ENCODE data around the gene PLCL1.

The PLCL1 gene

GRCh38 chr2:197875763-197876162 is 71.4 kb downstream of the PLCL1 start:
- Histone ChIP-seq H3K4me1 (ENCODE audit: control insufficient read depth in 1 of 2, insufficient read depth in 2 of 2, low read length in 2 of 2) (peaks cover 0 to 9% of the 10 kb centered on the region in 2 donors), H3K36me3 (ENCODE audit: control insufficient read depth in 1 of 2, insufficient read depth in 2 of 2, low read length in 2 of 2) (no peaks in the 10 kb centered on the region), H3K4me3 (ENCODE audit: low read depth in 1 of 2, low read length in 2 of 2) (no peak overlapping the region), H3K9me3 (ENCODE audit: control insufficient read depth in 1 of 2, low read length in 2 of 2) (no peaks in the 10 kb centered on the region), H3K27me3 (ENCODE audit: low read depth, low read length) (no peaks in the 10 kb centered on the region), H3K27ac (ENCODE audit: low read length) (no peak overlapping the region)

- Histone ChIP-seq H3K27ac (ENCODE audit: low read length) (no peak overlapping the region), H3K36me3 (ENCODE audit: control insufficient read depth in 1 of 2, insufficient read depth in 2 of 2, low read length in 2 of 2) (no peaks in the 10 kb centered on the region), H3K9me3 (ENCODE audit: control insufficient read depth in 1 of 2, low read length in 2 of 2) (no peaks in the 10 kb centered on the region), H3K4me3 (ENCODE audit: low read depth in 1 of 2, low read length in 2 of 2) (no peak overlapping the region), H3K27me3 (ENCODE audit: low read depth, low read length) (no peaks in the 10 kb centered on the region), H3K4me1 (ENCODE audit: control insufficient read depth in 1 of 2, insufficient read depth in 2 of 2, low read length in 2 of 2) (peaks cover 0 to 9% of the 10 kb centered on the region in 2 donors)
Measured at GRCh38 chr2:197876524-197876923, 72.1 kb downstream of the PLCL1 start.

GRCh38 chr2:197877038-197877437 is 72.6 kb downstream of the PLCL1 start:
- no peak overlapping the region for H3K27ac ChIP-seq (ENCODE audit: low read length)
- H3K4me1 ChIP-seq (ENCODE audit: control insufficient read depth in 1 of 2, insufficient read depth in 2 of 2, low read length in 2 of 2): peaks cover 0 to 9% of the 10 kb centered on the region in 2 donors

GRCh38 chr2:197878792-197879191 is 74.4 kb downstream of the PLCL1 start:
- Histone ChIP-seq H3K27me3 (ENCODE audit: low read depth, low read length) (no peaks in the 10 kb centered on the region), H3K27ac (ENCODE audit: low read length) (no peak overlapping the region)

More at GRCh38 chr2:197877038-197877437, 72.6 kb downstream of the PLCL1 start:
- Histone ChIP-seq H3K36me3 (ENCODE audit: control insufficient read depth in 1 of 2, insufficient read depth in 2 of 2, low read length in 2 of 2) (no peaks in the 10 kb centered on the region), H3K27me3 (ENCODE audit: low read depth, low read length) (no peaks in the 10 kb centered on the region), H3K9me3 (ENCODE audit: control insufficient read depth in 1 of 2, low read length in 2 of 2) (no peaks in the 10 kb centered on the region), H3K4me3 (ENCODE audit: low read depth in 1 of 2, low read length in 2 of 2) (no peak overlapping the region)

GRCh38 chr2:197879812-197880408 is 75.5 kb downstream of the PLCL1 start:
- H3K27me3 ChIP-seq (ENCODE audit: low read depth, low read length): no peaks in the 10 kb centered on the region
- no peaks in the 10 kb centered on the region for H3K36me3 ChIP-seq (ENCODE audit: control insufficient read depth in 1 of 2, insufficient read depth in 2 of 2, low read length in 2 of 2)
- no peak overlapping the region for H3K4me3 ChIP-seq (ENCODE audit: low read depth in 1 of 2, low read length in 2 of 2)
- H3K27ac ChIP-seq (ENCODE audit: low read length): no peak overlapping the region
- peaks cover 0 to 9% of the 10 kb centered on the region in 2 donors for H3K4me1 ChIP-seq (ENCODE audit: control insufficient read depth in 1 of 2, insufficient read depth in 2 of 2, low read length in 2 of 2)
- no peaks in the 10 kb centered on the region for H3K9me3 ChIP-seq (ENCODE audit: control insufficient read depth in 1 of 2, low read length in 2 of 2)

More at GRCh38 chr2:197878792-197879191, 74.4 kb downstream of the PLCL1 start:
- no peaks in the 10 kb centered on the region for H3K9me3 ChIP-seq (ENCODE audit: control insufficient read depth in 1 of 2, low read length in 2 of 2)
- peaks cover 0 to 9% of the 10 kb centered on the region in 2 donors for H3K4me1 ChIP-seq (ENCODE audit: control insufficient read depth in 1 of 2, insufficient read depth in 2 of 2, low read length in 2 of 2)
- H3K36me3 ChIP-seq (ENCODE audit: control insufficient read depth in 1 of 2, insufficient read depth in 2 of 2, low read length in 2 of 2): no peaks in the 10 kb centered on the region
- H3K4me3 ChIP-seq (ENCODE audit: low read depth in 1 of 2, low read length in 2 of 2): no peak overlapping the region

GRCh38 chr2:197883354-197884032 is 79.1 kb downstream of the PLCL1 start:
- Histone ChIP-seq H3K4me3 (ENCODE audit: low read depth in 1 of 2, low read length in 2 of 2) (no peak overlapping the region), H3K36me3 (ENCODE audit: control insufficient read depth in 1 of 2, insufficient read depth in 2 of 2, low read length in 2 of 2) (no peaks in the 10 kb centered on the region), H3K27ac (ENCODE audit: low read length) (no peak overlapping the region), H3K4me1 (ENCODE audit: control insufficient read depth in 1 of 2, insufficient read depth in 2 of 2, low read length in 2 of 2) (peaks cover 0 to 9% of the 10 kb centered on the region in 2 donors), H3K27me3 (ENCODE audit: low read depth, low read length) (no peaks in the 10 kb centered on the region), H3K9me3 (ENCODE audit: control insufficient read depth in 1 of 2, low read length in 2 of 2) (no peaks in the 10 kb centered on the region)

GRCh38 chr2:197884252-197884651 is 79.9 kb downstream of the PLCL1 start:
- Histone ChIP-seq H3K27me3 (ENCODE audit: low read depth, low read length) (no peaks in the 10 kb centered on the region), H3K36me3 (ENCODE audit: control insufficient read depth in 1 of 2, insufficient read depth in 2 of 2, low read length in 2 of 2) (no peaks in the 10 kb centered on the region), H3K4me3 (ENCODE audit: low read depth in 1 of 2, low read length in 2 of 2) (no peak overlapping the region), H3K4me1 (ENCODE audit: control insufficient read depth in 1 of 2, insufficient read depth in 2 of 2, low read length in 2 of 2) (peaks cover 0 to 1% of the 10 kb centered on the region in 2 donors), H3K9me3 (ENCODE audit: control insufficient read depth in 1 of 2, low read length in 2 of 2) (no peaks in the 10 kb centered on the region), H3K27ac (ENCODE audit: low read length) (no peak overlapping the region)

GRCh38 chr2:197885126-197885525 is 80.7 kb downstream of the PLCL1 start:
- H3K4me3 ChIP-seq (ENCODE audit: low read depth in 1 of 2, low read length in 2 of 2): no peak overlapping the region
- no peaks in the 10 kb centered on the region for H3K4me1 ChIP-seq (ENCODE audit: control insufficient read depth in 1 of 2, insufficient read depth in 2 of 2, low read length in 2 of 2)
- no peaks in the 10 kb centered on the region for H3K27me3 ChIP-seq (ENCODE audit: low read depth, low read length)
- no peaks in the 10 kb centered on the region for H3K36me3 ChIP-seq (ENCODE audit: control insufficient read depth in 1 of 2, insufficient read depth in 2 of 2, low read length in 2 of 2)
- no peak overlapping the region for H3K27ac ChIP-seq (ENCODE audit: low read length)
- no peaks in the 10 kb centered on the region for H3K9me3 ChIP-seq (ENCODE audit: control insufficient read depth in 1 of 2, low read length in 2 of 2)

- Histone ChIP-seq H3K36me3 (ENCODE audit: control insufficient read depth in 1 of 2, insufficient read depth in 2 of 2, low read length in 2 of 2) (no peaks in the 10 kb centered on the region), H3K9me3 (ENCODE audit: control insufficient read depth in 1 of 2, low read length in 2 of 2) (no peaks in the 10 kb centered on the region), H3K4me3 (ENCODE audit: low read depth in 1 of 2, low read length in 2 of 2) (no peak overlapping the region), H3K27ac (ENCODE audit: low read length) (no peak overlapping the region), H3K4me1 (ENCODE audit: control insufficient read depth in 1 of 2, insufficient read depth in 2 of 2, low read length in 2 of 2) (no peaks in the 10 kb centered on the region), H3K27me3 (ENCODE audit: low read depth, low read length) (no peaks in the 10 kb centered on the region)
Measured at GRCh38 chr2:197885587-197885986, 81.2 kb downstream of the PLCL1 start.

GRCh38 chr2:197888321-197888720 is 83.9 kb downstream of the PLCL1 start:
- H3K4me3 ChIP-seq (ENCODE audit: low read depth in 1 of 2, low read length in 2 of 2): no peak overlapping the region
- no peaks in the 10 kb centered on the region for H3K9me3 ChIP-seq (ENCODE audit: control insufficient read depth in 1 of 2, low read length in 2 of 2)
- peaks cover 3 to 10% of the 10 kb centered on the region in 2 donors for H3K4me1 ChIP-seq (ENCODE audit: control insufficient read depth in 1 of 2, insufficient read depth in 2 of 2, low read length in 2 of 2)
- H3K27ac ChIP-seq (ENCODE audit: low read length): no peak overlapping the region
- H3K27me3 ChIP-seq (ENCODE audit: low read depth, low read length): no peaks in the 10 kb centered on the region
- H3K36me3 ChIP-seq (ENCODE audit: control insufficient read depth in 1 of 2, insufficient read depth in 2 of 2, low read length in 2 of 2): no peaks in the 10 kb centered on the region

- Histone ChIP-seq H3K36me3 (ENCODE audit: control insufficient read depth in 1 of 2, insufficient read depth in 2 of 2, low read length in 2 of 2) (no peaks in the 10 kb centered on the region), H3K27me3 (ENCODE audit: low read depth, low read length) (no peaks in the 10 kb centered on the region), H3K4me1 (ENCODE audit: control insufficient read depth in 1 of 2, insufficient read depth in 2 of 2, low read length in 2 of 2) (peaks cover 3 to 10% of the 10 kb centered on the region in 2 donors), H3K27ac (ENCODE audit: low read length) (no peak overlapping the region), H3K9me3 (ENCODE audit: control insufficient read depth in 1 of 2, low read length in 2 of 2) (no peaks in the 10 kb centered on the region), H3K4me3 (ENCODE audit: low read depth in 1 of 2, low read length in 2 of 2) (no peak overlapping the region)
Measured at GRCh38 chr2:197889041-197889440, 84.6 kb downstream of the PLCL1 start.
